Anterior cingulate cortex (tissue), 58 donors: ENCODE data around the gene WNT9A.
A peak's percentile ranks its signal among the peaks of the same experiment; 100 is the strongest.

Experiments
- DNase-seq, 58 donors: peaks; one replicate each; lab custom pipeline; 2025; lab: John Stamatoyannopoulos, UW

The WNT9A gene

GRCh38 chr1:227955808-227956207, 8.1 kb upstream of the WNT9A start:
- DNase-seq = no peak

GRCh38 chr1:227954163-227954850, 6.6 kb upstream of the WNT9A start:
- DNase-seq = no peak

GRCh38 chr1:227953022-227953412, 5.3 kb upstream of the WNT9A start:
- no peak for DNase-seq

- DNase-seq = no peak
Measured at GRCh38 chr1:227952374-227953021, 4.8 kb upstream of the WNT9A start.

GRCh38 chr1:227951624-227952373, 4.1 kb upstream of the WNT9A start:
- DNase-seq = no peak

- no peak for DNase-seq
Measured at GRCh38 chr1:227950735-227951346, 3.1 kb upstream of the WNT9A start.

- DNase-seq = no peak
Measured at GRCh38 chr1:227949954-227950734, 2.4 kb upstream of the WNT9A start.

- no peak for DNase-seq
Measured at GRCh38 chr1:227949341-227949921, 1.7 kb upstream of the WNT9A start.

- DNase-seq = no peak
Measured at GRCh38 chr1:227948493-227949260, 945 bp upstream of the WNT9A start.

- DNase-seq = no peak
Measured at GRCh38 chr1:227947386-227947675, 401 bp downstream of the WNT9A start.

- DNase-seq = peak in 46 of 58 donors; percentile 3 to 74 (median 34)
Measured at GRCh38 chr1:227946624-227947385, 927 bp downstream of the WNT9A start.

- DNase-seq = peak in 2 of 58 donors; percentile 24 to 46
Measured at GRCh38 chr1:227945891-227946623, 1.7 kb downstream of the WNT9A start.

GRCh38 chr1:227944931-227945890, 2.5 kb downstream of the WNT9A start:
- no peak for DNase-seq

- DNase-seq = no peak
Measured at GRCh38 chr1:227944090-227944930, 3.4 kb downstream of the WNT9A start.

- DNase-seq = no peak
Measured at GRCh38 chr1:227943381-227944089, 4.2 kb downstream of the WNT9A start.
